ENCODE measurements around the gene STMN3.

DNA sequence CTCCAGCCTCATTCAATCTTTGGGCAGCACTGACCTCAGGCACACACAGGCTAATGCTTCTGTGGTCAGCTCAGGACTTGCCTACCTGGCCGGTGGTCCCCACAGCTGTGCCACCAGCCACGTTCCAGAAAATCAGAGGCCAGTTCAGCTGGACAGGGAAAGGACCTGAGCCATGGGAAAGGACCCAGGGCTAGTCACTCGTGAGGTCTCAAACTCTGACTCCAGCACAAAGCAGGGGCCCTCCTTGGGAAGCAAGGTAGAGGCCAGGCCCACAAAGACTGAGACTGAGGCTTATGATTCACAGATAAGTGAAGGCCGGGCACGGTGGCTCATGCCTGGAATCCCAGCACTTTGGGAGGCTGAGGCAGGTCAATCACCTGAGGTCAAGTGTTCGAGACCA is 56.8 kb downstream of the STMN3 start:
- TF ChIP-seq, protein P1, sequence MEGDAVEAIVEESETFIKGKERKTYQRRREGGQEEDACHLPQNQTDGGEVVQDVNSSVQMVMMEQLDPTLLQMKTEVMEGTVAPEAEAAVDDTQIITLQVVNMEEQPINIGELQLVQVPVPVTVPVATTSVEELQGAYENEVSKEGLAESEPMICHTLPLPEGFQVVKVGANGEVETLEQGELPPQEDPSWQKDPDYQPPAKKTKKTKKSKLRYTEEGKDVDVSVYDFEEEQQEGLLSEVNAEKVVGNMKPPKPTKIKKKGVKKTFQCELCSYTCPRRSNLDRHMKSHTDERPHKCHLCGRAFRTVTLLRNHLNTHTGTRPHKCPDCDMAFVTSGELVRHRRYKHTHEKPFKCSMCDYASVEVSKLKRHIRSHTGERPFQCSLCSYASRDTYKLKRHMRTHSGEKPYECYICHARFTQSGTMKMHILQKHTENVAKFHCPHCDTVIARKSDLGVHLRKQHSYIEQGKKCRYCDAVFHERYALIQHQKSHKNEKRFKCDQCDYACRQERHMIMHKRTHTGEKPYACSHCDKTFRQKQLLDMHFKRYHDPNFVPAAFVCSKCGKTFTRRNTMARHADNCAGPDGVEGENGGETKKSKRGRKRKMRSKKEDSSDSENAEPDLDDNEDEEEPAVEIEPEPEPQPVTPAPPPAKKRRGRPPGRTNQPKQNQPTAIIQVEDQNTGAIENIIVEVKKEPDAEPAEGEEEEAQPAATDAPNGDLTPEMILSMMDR (IDR thresholded peaks at IDR 0.05): no peak
- TF ChIP-seq POLR2A (IDR thresholded peaks at IDR 0.05): no peak
